ENCODE measurements around the gene PRDM16. TPM values are rescaled to one million over a fixed set of nuclear protein-coding genes. Genes with fewer than 3 reads are reported as not detected.
A peak's percentile ranks its signal among the peaks of the same experiment; 100 is the strongest.

PRDM16 gene
- total and polyA plus RNA-seq, 2 of the 13 experiments (the other 11 are each of a cell fraction or from before 2014, with no cell fraction given) = 0.15 to 0.81 TPM

GRCh38 chr1:3356827-3357460 is 287.9 kb downstream of the PRDM16 start (continued):
- no peak for TF ChIP-seq ZNF318 (CRISPR knock-in tag; IDR thresholded peaks at IDR 0.05)
- TF ChIP-seq NFKB2 (CRISPR knock-in tag; IDR thresholded peaks at IDR 0.05; ENCODE audit: borderline replicate concordance) = no peak; the same call in 1 of the 2 replicates
- no peak for TF ChIP-seq ZSCAN22 (CRISPR knock-in tag; IDR thresholded peaks at IDR 0.05)
- no peak for TF ChIP-seq CSRNP2 (CRISPR knock-in tag; conservative IDR thresholded peaks at IDR 0.05; ENCODE audit: low read depth)
- no peak for TF ChIP-seq DDIT3 (CRISPR knock-in tag; IDR thresholded peaks at IDR 0.05)
- TF ChIP-seq KAT2B (IDR thresholded peaks at IDR 0.05; ENCODE audit: borderline replicate concordance, low read depth, low read length) = no peak
- no peak for TF ChIP-seq DZIP1 (CRISPR knock-in tag; IDR thresholded peaks at IDR 0.05)
- TF ChIP-seq NFRKB (IDR thresholded peaks at IDR 0.05) = no peak
- no peak for TF ChIP-seq LBX2 (CRISPR knock-in tag; IDR thresholded peaks at IDR 0.05; ENCODE audit: borderline replicate concordance)
- TF ChIP-seq ZKSCAN8 (CRISPR knock-in tag; IDR thresholded peaks at IDR 0.05; ENCODE audit: borderline replicate concordance) = no peak
- peak; percentile 7; the same call in 1 of the 2 replicates for TF ChIP-seq ZNF614 (CRISPR knock-in tag; IDR thresholded peaks at IDR 0.05; ENCODE audit: borderline replicate concordance)
- peak; percentile 54 for TF ChIP-seq HDAC1 (CRISPR knock-in tag; IDR thresholded peaks at IDR 0.05)
- no peak for TF ChIP-seq SIX4 (CRISPR knock-in tag; IDR thresholded peaks at IDR 0.05)
- TF ChIP-seq ZUFSP (CRISPR knock-in tag; IDR thresholded peaks at IDR 0.05; ENCODE audit: borderline replicate concordance) = no peak
